ENCODE data around the gene PEX13. TPM values are rescaled to one million over a fixed set of nuclear protein-coding genes. Genes with fewer than 3 reads are reported as not detected.
"Not testable (repeated sequence)": the region's sequence is repeated elsewhere in the genome, so short reads cannot be mapped to it uniquely, and the experiment has no call there.

The PEX13 gene
- total RNA-seq, 1 experiment from 2014 or later = 22.4 TPM

DNA sequence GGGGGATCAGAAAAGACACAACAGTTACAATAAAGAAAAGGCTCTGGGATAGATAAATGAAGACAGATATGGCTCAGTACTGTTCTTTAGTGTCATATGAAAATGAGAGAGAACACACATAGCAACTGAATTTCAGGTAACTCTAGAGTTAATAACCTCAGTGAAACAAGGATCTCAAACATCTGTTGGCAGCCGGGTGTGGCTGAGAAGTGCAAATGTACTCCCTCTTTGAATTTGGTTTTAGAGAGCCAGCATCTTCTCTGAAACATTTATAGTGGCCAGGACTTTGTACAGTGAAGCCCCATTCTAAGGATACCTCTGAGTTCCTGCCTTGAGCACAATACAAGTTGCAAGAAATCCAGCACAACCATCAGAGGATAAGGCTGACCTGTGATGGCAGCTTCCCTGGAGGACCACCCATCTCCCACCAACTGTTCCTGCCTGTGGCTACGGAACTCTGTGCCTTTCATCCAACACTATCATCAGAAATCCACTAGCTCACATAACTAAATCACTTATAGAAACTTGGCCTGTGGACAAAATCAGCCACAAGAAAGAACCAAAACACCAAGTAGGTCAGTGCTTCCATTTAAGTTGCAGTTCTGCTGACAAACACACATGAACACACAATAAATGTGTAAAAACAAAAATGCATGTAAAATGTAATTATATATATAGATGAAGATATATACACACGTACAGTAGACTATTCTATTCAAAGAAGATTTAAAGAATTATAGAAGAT, 37.3 kb upstream of the PEX13 start:
- H3K4me3 Mint-ChIP-seq = no peak overlapping the region
- H3K14ac ChIP-seq (ENCODE audit: insufficient read depth, low read length) = no peak overlapping the region
- no CpG with 5 or more reads among the region's 3 CpGs for WGBS (ENCODE audit: extremely low coverage, insufficient read length, low lambda C conversion rate)

DNA sequence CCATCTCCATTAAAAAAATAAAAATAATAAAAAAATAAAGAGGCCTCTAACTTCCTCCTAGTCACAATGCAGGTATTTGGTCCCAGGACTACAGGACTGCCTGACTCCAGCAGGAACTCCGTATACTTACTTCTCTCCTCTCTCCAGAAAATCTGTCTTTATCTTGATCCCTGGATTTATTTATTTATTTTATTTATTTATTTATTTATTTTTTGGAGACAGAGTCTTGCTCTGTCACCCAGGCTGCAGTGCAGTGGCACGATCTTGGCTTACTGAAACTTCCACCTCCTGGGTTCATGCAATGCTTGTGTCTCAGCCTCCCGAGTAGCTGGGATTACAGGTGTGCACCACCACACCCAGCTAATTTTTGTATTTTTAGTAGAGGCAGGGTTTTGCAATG, 35.5 kb upstream of the PEX13 start:
- not testable (repeated sequence) for H4K8ac ChIP-seq (replicated peaks; ENCODE audit: insufficient read length, low read depth, low read length)

More for the DNA sequence above, 37.3 kb upstream of the PEX13 start:
- no peak overlapping the region for H3K56ac ChIP-seq (ENCODE audit: insufficient read length, low read depth, low read length)
- no peaks in the 10 kb centered on the region for H3K27me3 Mint-ChIP-seq (ENCODE audit: low read depth)
- no peaks in the 10 kb centered on the region for H3K9me3 ChIP-seq (ENCODE audit: control insufficient read depth, low read depth, low read length)
- no peak overlapping the region for H2BK120ac ChIP-seq (ENCODE audit: low read depth, low read length, poor library complexity, severe bottlenecking)
- H2BK5ac ChIP-seq (ENCODE audit: insufficient read length, low read length) = no peak overlapping the region
- H3K9me3 Mint-ChIP-seq = no peaks in the 10 kb centered on the region
- no peak overlapping the region for H3K18ac ChIP-seq (ENCODE audit: insufficient read length, low read depth, low read length)
- no peak overlapping the region for H4K91ac ChIP-seq (ENCODE audit: insufficient read length, low read depth, low read length)
- H2BK20ac ChIP-seq (ENCODE audit: low read depth, low read length, poor library complexity, severe bottlenecking) = no peak overlapping the region
- H2BK12ac ChIP-seq (ENCODE audit: insufficient read length, low read depth, low read length) = no peak overlapping the region
- no peak overlapping the region for H3K4ac ChIP-seq (ENCODE audit: low read depth, low read length)
- TF ChIP-seq, protein P1, sequence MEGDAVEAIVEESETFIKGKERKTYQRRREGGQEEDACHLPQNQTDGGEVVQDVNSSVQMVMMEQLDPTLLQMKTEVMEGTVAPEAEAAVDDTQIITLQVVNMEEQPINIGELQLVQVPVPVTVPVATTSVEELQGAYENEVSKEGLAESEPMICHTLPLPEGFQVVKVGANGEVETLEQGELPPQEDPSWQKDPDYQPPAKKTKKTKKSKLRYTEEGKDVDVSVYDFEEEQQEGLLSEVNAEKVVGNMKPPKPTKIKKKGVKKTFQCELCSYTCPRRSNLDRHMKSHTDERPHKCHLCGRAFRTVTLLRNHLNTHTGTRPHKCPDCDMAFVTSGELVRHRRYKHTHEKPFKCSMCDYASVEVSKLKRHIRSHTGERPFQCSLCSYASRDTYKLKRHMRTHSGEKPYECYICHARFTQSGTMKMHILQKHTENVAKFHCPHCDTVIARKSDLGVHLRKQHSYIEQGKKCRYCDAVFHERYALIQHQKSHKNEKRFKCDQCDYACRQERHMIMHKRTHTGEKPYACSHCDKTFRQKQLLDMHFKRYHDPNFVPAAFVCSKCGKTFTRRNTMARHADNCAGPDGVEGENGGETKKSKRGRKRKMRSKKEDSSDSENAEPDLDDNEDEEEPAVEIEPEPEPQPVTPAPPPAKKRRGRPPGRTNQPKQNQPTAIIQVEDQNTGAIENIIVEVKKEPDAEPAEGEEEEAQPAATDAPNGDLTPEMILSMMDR (conservative IDR thresholded peaks at IDR 0.05) = no peak
- H3K9ac ChIP-seq (ENCODE audit: extremely low read depth, insufficient read length, low read length) = no peak overlapping the region
- H4K8ac ChIP-seq (replicated peaks; ENCODE audit: insufficient read length, low read depth, low read length) = no peak overlapping the region
- H3K27me3 ChIP-seq (ENCODE audit: insufficient read depth, low read length) = no peaks in the 10 kb centered on the region
- no peaks in the 10 kb centered on the region for H3K79me1 ChIP-seq (ENCODE audit: insufficient read depth, low read depth, low read length, poor library complexity, severe bottlenecking)
- no peak for DNase-seq
- H2AFZ ChIP-seq (ENCODE audit: low read length) = no peak overlapping the region
- no peaks in the 10 kb centered on the region for H4K20me1 ChIP-seq (ENCODE audit: control insufficient read depth, insufficient read depth, insufficient read length)
- H3K27ac Mint-ChIP-seq = no peak overlapping the region
- H3K4me1 Mint-ChIP-seq = no peaks in the 10 kb centered on the region
- H2BK15ac ChIP-seq (ENCODE audit: low read depth, low read length) = no peak overlapping the region
- H3K4me2 ChIP-seq (ENCODE audit: insufficient read depth, insufficient read length, low read length) = no peak overlapping the region
- no peak overlapping the region for H3T11ph ChIP-seq (ENCODE audit: low read length)
- H3K23me2 ChIP-seq (ENCODE audit: insufficient read length, low read depth, low read length, poor library complexity, severe bottlenecking) = no peaks in the 10 kb centered on the region
- no peak overlapping the region for H3K27ac ChIP-seq (ENCODE audit: insufficient read length, low read depth, low read length)
- no peak overlapping the region for H2AK5ac ChIP-seq (ENCODE audit: insufficient read length, low read length)
- H4K5ac ChIP-seq (ENCODE audit: insufficient read length, low read depth, low read length) = no peak overlapping the region
- no peaks in the 10 kb centered on the region for H3K36me3 Mint-ChIP-seq (ENCODE audit: insufficient read depth in 1 of 3, low read depth in 3 of 3)
- no peaks in the 10 kb centered on the region for H3K4me1 ChIP-seq (ENCODE audit: insufficient read depth, low read length)
- no peak overlapping the region for H3K23ac ChIP-seq (ENCODE audit: insufficient read length, low read depth, low read length)
- H3K79me2 ChIP-seq (ENCODE audit: insufficient read depth, low read length) = no peaks in the 10 kb centered on the region

More for the DNA sequence above, 35.5 kb upstream of the PEX13 start:
- not testable (repeated sequence) for H2BK5ac ChIP-seq (ENCODE audit: insufficient read length, low read length); H3K4me3 Mint-ChIP-seq; H3K4me2 ChIP-seq (ENCODE audit: insufficient read depth, insufficient read length, low read length); H3K36me3 Mint-ChIP-seq (ENCODE audit: insufficient read depth in 1 of 3, low read depth in 3 of 3); H3T11ph ChIP-seq (ENCODE audit: low read length); H3K23me2 ChIP-seq (ENCODE audit: insufficient read length, low read depth, low read length, poor library complexity, severe bottlenecking); H3K9ac ChIP-seq (ENCODE audit: extremely low read depth, insufficient read length, low read length); H2BK15ac ChIP-seq (ENCODE audit: low read depth, low read length); H3K27me3 Mint-ChIP-seq (ENCODE audit: low read depth); H3K27ac Mint-ChIP-seq; H2BK20ac ChIP-seq (ENCODE audit: low read depth, low read length, poor library complexity, severe bottlenecking); H3K79me1 ChIP-seq (ENCODE audit: insufficient read depth, low read depth, low read length, poor library complexity, severe bottlenecking); H3K4me1 Mint-ChIP-seq; H3K27me3 ChIP-seq (ENCODE audit: insufficient read depth, low read length); H3K14ac ChIP-seq (ENCODE audit: insufficient read depth, low read length); DNase-seq; H3K23ac ChIP-seq (ENCODE audit: insufficient read length, low read depth, low read length); H3K9me3 Mint-ChIP-seq; H4K20me1 ChIP-seq (ENCODE audit: control insufficient read depth, insufficient read depth, insufficient read length); H3K27ac ChIP-seq (ENCODE audit: insufficient read length, low read depth, low read length); H4K5ac ChIP-seq (ENCODE audit: insufficient read length, low read depth, low read length); H3K9me3 ChIP-seq (ENCODE audit: control insufficient read depth, low read depth, low read length); H3K4ac ChIP-seq (ENCODE audit: low read depth, low read length); H3K79me2 ChIP-seq (ENCODE audit: insufficient read depth, low read length); H2BK120ac ChIP-seq (ENCODE audit: low read depth, low read length, poor library complexity, severe bottlenecking); H2AFZ ChIP-seq (ENCODE audit: low read length); H2BK12ac ChIP-seq (ENCODE audit: insufficient read length, low read depth, low read length); H3K56ac ChIP-seq (ENCODE audit: insufficient read length, low read depth, low read length); H3K4me1 ChIP-seq (ENCODE audit: insufficient read depth, low read length); H4K91ac ChIP-seq (ENCODE audit: insufficient read length, low read depth, low read length); H3K18ac ChIP-seq (ENCODE audit: insufficient read length, low read depth, low read length); H2AK5ac ChIP-seq (ENCODE audit: insufficient read length, low read length)
- no CpG with 5 or more reads among the region's 3 CpGs for WGBS (ENCODE audit: extremely low coverage, insufficient read length, low lambda C conversion rate)

All from H9 (cell line).